Mesothelial cell of epicardium (in vitro differentiated cells): Measurements from ENCODE around the gene SNCAIP. TPM values are rescaled to one million over a fixed set of nuclear protein-coding genes. Genes with fewer than 3 reads are reported as not detected.

Source experiments
- DNase-seq, 2 experiments: peaks; one replicate each; pipeline ENCODE4 v3.0.0; 2021; ENCODE audit warnings: low spot score in 2 of 2; ENCODE audit not compliant: unreplicated experiment in 2 of 2
- H3K27ac Mint-ChIP-seq: 2 replicates; pipeline ENCODE4 v1.8.0; 2021; ENCODE audit warnings: mixed read lengths
- H3K27me3 Mint-ChIP-seq: 2 replicates; pipeline ENCODE4 v1.8.0; 2021; ENCODE audit warnings: low read depth, mixed read lengths
- H3K36me3 Mint-ChIP-seq: 2 replicates; pipeline ENCODE4 v1.8.0; 2021; ENCODE audit warnings: mixed read lengths
- H3K4me1 Mint-ChIP-seq: 2 replicates; pipeline ENCODE4 v1.8.0; 2021; ENCODE audit warnings: mixed read lengths
- H3K4me3 Mint-ChIP-seq: 2 replicates; pipeline ENCODE4 v1.8.0; 2021; ENCODE audit warnings: mild to moderate bottlenecking, moderate library complexity, mixed read lengths
- H3K9me3 Mint-ChIP-seq: 2 replicates; pipeline ENCODE4 v1.8.0; 2021; ENCODE audit warnings: mixed read lengths
- CTCF ChIP-seq: fragments of 200-600 bp; sonication (generic); IDR thresholded peaks from one replicate; pipeline ENCODE4 v1.5.0; 2021; ENCODE audit warnings: antibody characterized with exemption; ENCODE audit not compliant: unreplicated experiment
- total RNA-seq: library from RNA; stranded (reverse); gene quantifications from 3 replicates; pipeline ENCODE4 v1.2.1, GENCODE V29; 2021

Gene SNCAIP
- total RNA-seq, 1 donor from 2014 or later: 102 TPM

DNA sequence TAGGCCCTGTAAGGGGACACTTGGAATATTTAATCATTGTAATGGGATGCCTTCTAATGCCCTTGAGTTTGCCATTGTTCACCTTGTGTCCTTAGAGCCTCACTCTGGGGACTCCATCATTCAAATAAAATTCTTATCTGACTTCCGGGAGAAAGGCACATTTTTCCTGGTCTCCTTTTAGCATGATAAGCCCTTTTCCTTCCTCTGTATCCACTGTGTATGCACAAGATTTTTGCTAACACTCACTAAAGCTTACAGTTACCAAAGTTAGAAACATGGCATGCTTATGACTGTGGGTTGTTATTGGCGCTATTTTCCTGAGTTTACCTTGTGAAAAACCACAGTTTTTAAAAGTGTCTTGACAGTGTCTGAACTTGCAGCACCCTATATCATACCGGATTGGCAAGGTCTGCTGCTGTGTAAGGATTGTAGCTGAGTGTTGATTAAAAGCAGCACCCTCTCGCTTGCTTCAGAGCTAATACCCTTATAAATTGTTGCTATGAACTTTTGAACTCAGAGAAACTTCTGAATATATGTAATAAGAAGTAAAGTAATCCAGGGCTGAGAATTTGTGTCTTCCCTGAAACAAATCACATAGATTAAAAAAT, 46.4 kb downstream of the SNCAIP start:
- H3K27me3 Mint-ChIP-seq: no peaks in the 10 kb centered on the region
- peak overlapping the region; percentile 96 for H3K27ac Mint-ChIP-seq
- H3K36me3 Mint-ChIP-seq: peaks cover 11% of the 10 kb centered on the region
- DNase-seq: no peak
- no peak for TF ChIP-seq CTCF
- H3K4me1 Mint-ChIP-seq: peaks cover 68% of the 10 kb centered on the region
- peaks cover 2% of the 10 kb centered on the region for H3K9me3 Mint-ChIP-seq
- H3K4me3 Mint-ChIP-seq: peak overlapping the region; percentile 30

GRCh38 chr5:122362361-122362760, 50.3 kb downstream of the SNCAIP start:
- peaks cover 55% of the 10 kb centered on the region for H3K4me1 Mint-ChIP-seq
- H3K27ac Mint-ChIP-seq: peak overlapping the region; percentile 90
- no peak for DNase-seq
- H3K4me3 Mint-ChIP-seq: no peak overlapping the region
- no peak for TF ChIP-seq CTCF
- peaks cover 8% of the 10 kb centered on the region for H3K36me3 Mint-ChIP-seq
- peaks cover 2% of the 10 kb centered on the region for H3K9me3 Mint-ChIP-seq
- no peaks in the 10 kb centered on the region for H3K27me3 Mint-ChIP-seq

GRCh38 chr5:122363623-122364022, 51.6 kb downstream of the SNCAIP start:
- no peaks in the 10 kb centered on the region for H3K27me3 Mint-ChIP-seq
- H3K4me1 Mint-ChIP-seq: peaks cover 53% of the 10 kb centered on the region
- DNase-seq: no peak
- no peak overlapping the region for H3K4me3 Mint-ChIP-seq
- no peak overlapping the region for H3K27ac Mint-ChIP-seq
- H3K36me3 Mint-ChIP-seq: peaks cover 8% of the 10 kb centered on the region
- H3K9me3 Mint-ChIP-seq: peaks cover 2% of the 10 kb centered on the region
- TF ChIP-seq CTCF: no peak

- Mint-ChIP-seq H3K4me3 (no peak overlapping the region), H3K27ac (peak overlapping the region; percentile 93), H3K4me1 (peaks cover 63% of the 10 kb centered on the region), H3K36me3 (peaks cover 8% of the 10 kb centered on the region), H3K9me3 (peaks cover 2% of the 10 kb centered on the region), H3K27me3 (no peaks in the 10 kb centered on the region)
- no peak for TF ChIP-seq CTCF
- DNase-seq: no peak
Observed at GRCh38 chr5:122366501-122366900, 54.5 kb downstream of the SNCAIP start.

DNA sequence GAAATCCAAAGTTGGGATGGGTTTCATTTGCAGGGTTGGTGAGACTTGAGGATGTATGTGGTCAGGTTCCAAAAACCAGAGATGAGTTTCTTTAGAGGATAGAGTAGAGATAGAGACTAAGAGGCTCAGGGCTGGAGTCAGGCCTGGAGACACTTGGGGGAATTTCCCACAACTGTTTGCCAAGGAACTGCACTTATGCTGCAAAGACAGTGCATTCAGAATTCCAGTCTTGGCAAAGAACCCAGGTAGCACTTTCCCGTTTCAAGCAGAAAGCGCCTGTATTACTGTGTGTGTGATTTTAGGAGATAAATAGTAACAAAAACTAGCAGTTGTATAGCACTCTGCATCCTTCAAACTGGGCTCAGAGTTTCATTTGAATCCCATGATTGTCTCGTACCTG, 55.4 kb downstream of the SNCAIP start:
- H3K27ac Mint-ChIP-seq: peak overlapping the region; percentile 93
- peaks cover 2% of the 10 kb centered on the region for H3K9me3 Mint-ChIP-seq
- peaks cover 6% of the 10 kb centered on the region for H3K36me3 Mint-ChIP-seq
- no peaks in the 10 kb centered on the region for H3K27me3 Mint-ChIP-seq
- TF ChIP-seq CTCF: no peak
- H3K4me1 Mint-ChIP-seq: peaks cover 62% of the 10 kb centered on the region
- H3K4me3 Mint-ChIP-seq: no peak overlapping the region
- DNase-seq: no peak
